Stimulated activated CD4-positive, alpha-beta T cell treated with anti-CD3 and anti-CD28 coated beads, TNF-alpha, amount 100 ng/mL, for 24 hours (primary cell): Measurements from ENCODE around the gene CAMKV.
A peak's percentile ranks its signal among the peaks of the same experiment; 100 is the strongest.

Source experiments
- DNase-seq, 3 experiments: peaks; one replicate each; pipeline ENCODE4 v3.0.0-alpha.2; 2020; ENCODE audit warnings: low read depth in 3 of 3

The CAMKV gene

GRCh38 chr3:49898991-49899390 is 29.3 kb upstream of the CAMKV start:
- no peak for DNase-seq

DNA sequence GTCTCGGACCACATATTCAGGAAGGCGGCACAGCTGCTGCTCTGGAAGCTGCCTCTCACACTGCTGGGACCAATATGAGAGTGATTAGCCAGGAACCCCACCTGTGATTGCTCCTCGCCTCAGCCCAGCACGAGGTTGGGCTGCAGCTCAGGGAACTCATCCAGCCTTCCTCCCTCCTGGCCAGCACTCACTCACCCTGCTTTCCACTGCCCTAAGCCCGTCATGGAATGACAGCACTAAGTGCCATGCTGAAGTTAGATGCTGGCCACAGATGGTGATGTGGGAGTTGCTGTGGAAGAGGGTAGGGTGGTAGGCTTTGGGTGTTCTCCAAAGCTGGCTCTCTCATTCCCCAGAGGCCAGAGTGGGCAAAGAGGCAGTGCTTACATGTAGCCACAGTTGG is 26.6 kb upstream of the CAMKV start:
- no peak for DNase-seq

DNA sequence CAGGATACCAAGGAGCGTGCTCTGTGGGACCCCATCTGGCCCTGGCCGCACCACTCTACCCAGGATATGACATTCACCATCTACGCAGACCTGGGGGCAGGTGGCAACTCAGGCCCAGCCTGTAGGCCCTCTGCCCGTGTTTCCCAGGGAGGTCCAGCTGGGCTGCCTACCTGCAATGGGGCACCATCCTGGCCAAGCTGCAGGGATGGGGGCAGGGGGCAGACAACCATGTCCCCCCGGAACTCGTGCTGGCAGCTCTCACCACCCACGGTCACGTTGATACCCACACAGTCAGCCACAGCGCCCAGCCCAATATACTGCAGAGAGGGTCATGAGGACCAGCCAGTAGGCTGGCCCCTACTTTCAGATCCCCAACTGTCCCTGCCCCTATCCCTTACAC is 26.1 kb upstream of the CAMKV start:
- no peak for DNase-seq

DNA sequence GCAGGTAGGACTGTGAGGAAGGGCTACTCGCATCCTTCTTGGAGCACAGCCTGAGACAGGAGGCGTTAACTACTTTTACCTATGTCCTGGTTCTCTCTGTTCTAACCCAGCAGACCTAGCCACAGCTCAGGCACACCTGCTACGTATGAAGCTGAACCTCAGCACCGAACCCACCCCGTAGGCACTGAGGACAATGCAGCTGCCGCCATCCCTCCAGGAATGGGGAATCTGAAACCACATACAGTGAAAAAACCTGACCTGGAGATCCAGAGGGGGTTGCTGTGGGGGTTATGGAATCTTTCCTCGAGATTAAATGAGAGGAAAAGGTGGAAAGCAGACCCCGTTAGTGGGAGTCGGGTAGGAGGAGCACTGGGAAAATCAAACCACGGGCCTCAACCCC is 19.6 kb upstream of the CAMKV start:
- no peak for DNase-seq

GRCh38 chr3:49886922-49887265 is 17.2 kb upstream of the CAMKV start:
- DNase-seq, result no peak

GRCh38 chr3:49883998-49884397 is 14.3 kb upstream of the CAMKV start:
- DNase-seq, result no peak

GRCh38 chr3:49882166-49882565 is 12.5 kb upstream of the CAMKV start:
- no peak for DNase-seq

DNA sequence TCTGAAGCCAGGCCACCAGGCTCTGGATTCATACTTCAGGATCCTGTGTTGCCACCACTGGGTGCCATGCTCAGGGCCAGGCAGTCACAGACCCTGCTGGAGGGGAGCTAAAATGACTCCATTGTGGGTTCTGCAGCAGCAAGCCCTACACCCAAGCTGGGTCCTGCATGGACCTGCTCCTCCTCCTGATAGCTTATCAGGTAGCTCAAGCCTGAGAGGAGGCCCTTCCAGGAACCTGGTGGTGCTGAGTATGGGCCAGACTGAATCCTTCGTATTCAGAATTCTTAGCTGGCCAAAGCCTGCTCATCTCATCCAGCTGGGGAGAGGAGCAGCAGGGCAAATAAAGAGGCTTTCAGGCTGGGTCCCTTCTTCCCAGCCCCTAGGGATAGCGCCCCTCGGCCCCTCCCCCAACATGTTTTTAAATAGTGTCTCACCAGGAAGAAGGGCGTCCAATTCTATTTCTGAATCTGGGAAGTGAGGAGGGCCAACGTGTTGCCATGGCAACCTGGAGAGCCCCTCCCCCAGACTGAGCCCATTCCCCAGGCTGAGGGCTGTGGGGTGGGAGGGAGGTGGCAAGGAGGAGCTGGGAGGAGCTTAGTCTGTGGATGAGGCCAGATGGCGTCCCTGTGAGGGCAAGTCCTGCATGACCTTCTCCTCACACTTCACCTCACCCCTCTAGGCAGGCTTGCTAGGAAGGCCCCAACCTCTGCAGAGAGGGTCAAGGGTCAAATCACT is 11.0 kb upstream of the CAMKV start:
- DNase-seq, result no peak

GRCh38 chr3:49879721-49880120 is 10.0 kb upstream of the CAMKV start:
- no peak for DNase-seq

GRCh38 chr3:49878686-49879085 is 9.0 kb upstream of the CAMKV start:
- no peak for DNase-seq

GRCh38 chr3:49877716-49878115 is 8.0 kb upstream of the CAMKV start:
- DNase-seq, result no peak

GRCh38 chr3:49876567-49876966 is 6.9 kb upstream of the CAMKV start:
- DNase-seq, result no peak

DNA sequence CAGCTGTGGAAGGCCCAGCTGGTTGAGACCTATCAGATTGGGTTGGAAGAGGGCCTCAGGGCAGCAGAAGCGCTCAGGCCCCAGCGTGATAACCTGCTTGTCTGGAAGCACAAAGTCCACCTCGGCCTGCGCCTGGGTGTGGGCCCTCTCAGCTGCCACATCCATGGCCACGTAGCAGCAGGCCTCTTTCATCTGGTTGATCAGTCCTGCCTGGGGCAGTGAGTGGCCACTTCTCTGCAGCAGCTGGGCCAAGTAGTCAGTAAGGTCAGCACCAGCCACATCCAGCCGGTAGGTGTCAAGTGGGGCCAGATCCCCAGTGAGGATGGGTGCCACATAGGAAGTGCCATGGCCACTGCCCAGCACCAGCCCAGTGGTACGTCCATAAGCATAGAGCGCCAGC is 3.9 kb upstream of the CAMKV start:
- DNase-seq, result no peak

DNA sequence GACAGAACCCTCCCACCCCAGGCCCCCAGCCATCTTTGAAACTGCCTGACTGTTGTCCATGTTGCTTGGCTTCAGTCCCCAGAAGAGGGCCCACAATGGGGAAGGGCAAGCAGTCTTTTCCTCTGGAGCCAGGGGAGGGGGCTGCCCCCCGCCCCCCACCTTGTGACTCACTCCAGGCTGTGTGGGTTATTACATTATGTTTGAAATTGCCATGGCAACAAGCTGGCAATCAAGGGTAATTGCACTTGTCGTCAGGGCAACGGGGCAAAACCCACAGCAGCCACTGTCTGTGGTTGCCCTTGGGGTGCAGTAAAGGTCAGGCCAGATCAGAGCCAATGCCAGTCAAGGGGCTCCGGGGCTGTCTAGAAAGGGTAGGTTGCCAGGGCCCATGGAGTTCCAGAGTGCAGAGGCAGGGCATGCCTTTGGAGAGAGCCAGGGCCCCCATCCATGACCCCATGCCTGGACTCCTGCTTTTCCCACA is 3.1 kb upstream of the CAMKV start:
- peak in 1 of 3 experiments; percentile 9 for DNase-seq

- no peak for DNase-seq
Measured at GRCh38 chr3:49871531-49872153, 1.9 kb upstream of the CAMKV start.

- DNase-seq, result no peak
Measured at GRCh38 chr3:49868862-49869466, 742 bp downstream of the CAMKV start.

- no peak for DNase-seq
Measured at GRCh38 chr3:49867871-49868321, 1.8 kb downstream of the CAMKV start.

DNA sequence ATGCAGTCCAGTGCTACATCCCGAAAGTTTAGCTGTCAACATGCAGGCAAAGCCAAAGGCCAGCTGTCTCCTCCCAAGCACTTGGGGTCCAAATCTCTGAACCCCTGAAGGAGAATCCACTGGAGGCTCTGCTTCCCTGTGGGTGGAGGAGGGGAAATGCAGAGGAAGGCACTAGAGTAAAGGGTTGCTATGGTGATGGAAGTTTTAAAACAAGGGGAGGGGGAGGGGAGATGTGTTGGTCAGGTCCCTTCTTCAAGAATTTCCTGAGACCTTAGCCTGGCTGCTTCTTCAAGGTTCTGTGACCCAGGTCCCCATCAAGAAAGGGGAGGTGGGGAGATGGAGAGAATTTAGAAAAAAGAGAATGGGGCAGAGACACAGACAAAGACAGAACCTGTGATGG is 2.3 kb downstream of the CAMKV start:
- DNase-seq, result no peak

- no peak for DNase-seq
Measured at GRCh38 chr3:49865198-49865784, 4.4 kb downstream of the CAMKV start.

DNA sequence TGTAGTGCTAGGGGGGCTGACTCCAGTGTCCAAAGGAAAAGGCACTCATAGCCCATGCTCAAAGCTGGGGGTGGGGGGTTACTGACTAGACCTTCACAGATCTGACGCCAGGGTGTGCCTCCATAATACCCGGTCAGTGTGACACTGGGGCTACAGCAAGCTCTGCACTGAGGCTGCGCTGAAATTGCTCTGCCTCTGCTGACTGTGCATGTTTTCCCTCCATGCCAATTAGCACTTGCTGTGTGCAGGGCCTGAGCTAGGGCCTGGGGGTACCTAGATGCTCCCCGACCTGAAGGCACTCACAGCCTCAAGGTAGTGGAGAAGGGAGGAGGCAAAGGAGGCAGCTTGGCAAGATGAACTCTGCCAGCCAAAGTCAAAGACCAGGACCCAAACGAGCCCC is 5.2 kb downstream of the CAMKV start:
- DNase-seq, result no peak

- DNase-seq, result no peak
Measured at GRCh38 chr3:49859576-49860305, 10.0 kb downstream of the CAMKV start.
